Astrocyte of the hippocampus (primary cell): ENCODE data around the gene KRTAP10-1.

Experiments
- DNase-seq: peaks from one replicate; pipeline ENCODE4 v3.0.0; 2011; ENCODE audit warnings: low read depth, low spot score

KRTAP10-1 gene

GRCh38 chr21:44515359-44516165 is 24.4 kb downstream of the KRTAP10-1 start:
- no peak for DNase-seq

- DNase-seq = no peak
These were observed 25.1 kb downstream of the KRTAP10-1 start for GRCh38 chr21:44514746-44515358.

GRCh38 chr21:44514218-44514520 is 25.8 kb downstream of the KRTAP10-1 start:
- no peak for DNase-seq

GRCh38 chr21:44513389-44514217 is 26.4 kb downstream of the KRTAP10-1 start:
- no peak for DNase-seq

- no peak for DNase-seq
These were observed 27.3 kb downstream of the KRTAP10-1 start for GRCh38 chr21:44512496-44513388.

GRCh38 chr21:44511938-44512275 is 28.1 kb downstream of the KRTAP10-1 start:
- DNase-seq = no peak

GRCh38 chr21:44511219-44511937 is 28.6 kb downstream of the KRTAP10-1 start:
- no peak for DNase-seq

- DNase-seq = peak; percentile 73
These were observed 29.3 kb downstream of the KRTAP10-1 start for GRCh38 chr21:44510508-44511218.

GRCh38 chr21:44510109-44510507 is 29.9 kb downstream of the KRTAP10-1 start:
- DNase-seq = no peak

GRCh38 chr21:44509539-44509938 is 30.5 kb downstream of the KRTAP10-1 start:
- DNase-seq = no peak

GRCh38 chr21:44508711-44509445 is 31.1 kb downstream of the KRTAP10-1 start:
- DNase-seq = no peak

- no peak for DNase-seq
These were observed 31.6 kb downstream of the KRTAP10-1 start for GRCh38 chr21:44508426-44508710.

- no peak for DNase-seq
These were observed 32.1 kb downstream of the KRTAP10-1 start for GRCh38 chr21:44507673-44508425.

GRCh38 chr21:44506279-44507255 is 33.4 kb downstream of the KRTAP10-1 start:
- DNase-seq = no peak

- peak; percentile 16 for DNase-seq
These were observed 34.2 kb downstream of the KRTAP10-1 start for GRCh38 chr21:44505673-44506278.

GRCh38 chr21:44503901-44504399 is 36.0 kb downstream of the KRTAP10-1 start:
- no peak for DNase-seq
